GM19397 (cell line): ENCODE data around the gene CLDN5.

Source experiments
- ATAC-seq: cut with Tn5 transposase; IDR thresholded peaks from one replicate; pipeline ENCODE4 v1.9.1; 2021; ENCODE audit warnings: mild to moderate bottlenecking, moderate library complexity; ENCODE audit not compliant: unreplicated experiment

CLDN5 gene

GRCh38 chr22:19523240-19524169, 705 bp downstream of the CLDN5 start:
- ATAC-seq, result no peak

GRCh38 chr22:19522881-19523239, 1.4 kb downstream of the CLDN5 start:
- no peak for ATAC-seq

- no peak for ATAC-seq
Measured at GRCh38 chr22:19522190-19522880, 1.9 kb downstream of the CLDN5 start.

- no peak for ATAC-seq
Measured at GRCh38 chr22:19520566-19521305, 3.5 kb downstream of the CLDN5 start.

- no peak for ATAC-seq
Measured at GRCh38 chr22:19520007-19520406, 4.2 kb downstream of the CLDN5 start.

GRCh38 chr22:19519041-19519926, 4.9 kb downstream of the CLDN5 start:
- ATAC-seq, result no peak

- no peak for ATAC-seq
Measured at GRCh38 chr22:19518635-19519034, 5.6 kb downstream of the CLDN5 start.

- no peak for ATAC-seq
Measured at GRCh38 chr22:19517919-19518611, 6.1 kb downstream of the CLDN5 start.

- ATAC-seq, result no peak
Measured at GRCh38 chr22:19517171-19517500, 7.1 kb downstream of the CLDN5 start.

- no peak for ATAC-seq
Measured at GRCh38 chr22:19516378-19517170, 7.6 kb downstream of the CLDN5 start.

- ATAC-seq, result no peak
Measured at GRCh38 chr22:19515654-19516377, 8.4 kb downstream of the CLDN5 start.

- ATAC-seq, result no peak
Measured at GRCh38 chr22:19514831-19515565, 9.2 kb downstream of the CLDN5 start.

- no peak for ATAC-seq
Measured at GRCh38 chr22:19513823-19514222, 10.4 kb downstream of the CLDN5 start.

GRCh38 chr22:19510919-19511341, 13.3 kb downstream of the CLDN5 start:
- no peak for ATAC-seq

GRCh38 chr22:19509923-19510322, 14.3 kb downstream of the CLDN5 start:
- no peak for ATAC-seq

GRCh38 chr22:19509191-19509590, 15.0 kb downstream of the CLDN5 start:
- no peak for ATAC-seq

- no peak for ATAC-seq
Measured at GRCh38 chr22:19508024-19508776, 16.0 kb downstream of the CLDN5 start.
